Caco-2 (cell line): ENCODE data around the gene MGAT5B. TPM values are rescaled to one million over a fixed set of nuclear protein-coding genes. Genes with fewer than 3 reads are reported as not detected.

ENCODE experiments used
- BruUV-seq: library from RNA; stranded (reverse); fragments of 400-500 nt; replicated peaks from 2 replicates; lab custom pipeline; 2021; lab: Mats Ljungman, UMichigan
- CTCF ChIA-PET: fragments of 300-600 bp; sonication (Branson Sonifier 250); formaldehyde crosslinking; loops from one replicate; lab custom pipeline; 2022; ENCODE audit warnings: antibody characterized with exemption; lab: Charles Lee
- POLR2A ChIA-PET: fragments of 300-600 bp; sonication (Branson Sonifier 250); formaldehyde crosslinking; loops from one replicate; lab custom pipeline; 2022; ENCODE audit warnings: antibody characterized with exemption; lab: Charles Lee
- DNase-seq, 2 experiments: peaks; one replicate each; pipeline versions ENCODE4 v3.0.0 to v3.0.0-alpha.2; 2020 to 2022
- H3K27me3 ChIP-seq: replicated peaks from 2 replicates; pipeline ENCODE4 v1.6.0; 2011; ENCODE audit warnings: low read length; ENCODE audit not compliant: control insufficient read depth, insufficient read depth
- H3K36me3 ChIP-seq: 2 replicates; pipeline ENCODE4 v1.5.1; 2011; ENCODE audit warnings: low read length; ENCODE audit not compliant: control insufficient read depth, insufficient read depth
- H3K4me1 ChIP-seq: fragments of 250-450 bp; sonication (Bioruptor Pico); 2 replicates; pipeline ENCODE4 v1.5.1; 2020; ENCODE audit warnings: mild to moderate bottlenecking
- H3K4me3 ChIP-seq: 2 replicates; pipeline ENCODE4 v1.5.1; 2011; ENCODE audit warnings: low read depth, mild to moderate bottlenecking, control low read depth, low read length
- H3K9me3 ChIP-seq: fragments of 250-450 bp; sonication (Bioruptor Pico); 2 replicates; pipeline ENCODE4 v1.5.1; 2020; ENCODE audit warnings: mild to moderate bottlenecking, moderate library complexity
- H3K27ac Mint-ChIP-seq: one replicate; pipeline ENCODE4 v1.8.0; 2022; ENCODE audit warnings: mixed read lengths; ENCODE audit not compliant: unreplicated experiment
- H3K27me3 Mint-ChIP-seq: one replicate; pipeline ENCODE4 v1.8.0; 2022; ENCODE audit warnings: mixed read lengths; ENCODE audit not compliant: insufficient read depth, unreplicated experiment
- H3K36me3 Mint-ChIP-seq: one replicate; pipeline ENCODE4 v1.8.0; 2022; ENCODE audit warnings: mild to moderate bottlenecking, mixed read lengths; ENCODE audit not compliant: insufficient read depth, unreplicated experiment
- H3K4me1 Mint-ChIP-seq: one replicate; pipeline ENCODE4 v1.8.0; 2022; ENCODE audit warnings: low read depth, mixed read lengths; ENCODE audit not compliant: unreplicated experiment
- H3K4me3 Mint-ChIP-seq: one replicate; pipeline ENCODE4 v1.8.0; 2022; ENCODE audit warnings: mild to moderate bottlenecking, moderate library complexity, mixed read lengths; ENCODE audit not compliant: unreplicated experiment
- H3K9me3 Mint-ChIP-seq: one replicate; pipeline ENCODE4 v1.8.0; 2022; ENCODE audit warnings: mixed read lengths; ENCODE audit not compliant: unreplicated experiment
- CTCF ChIP-seq, 2 experiments: fragments of 200-600 bp in 1 of 2; IDR thresholded peaks; 1 replicate in 1 of 2; 2 replicates in 1 of 2; pipeline versions ENCODE4 v1.5.1 to v1.8.0; 2011 to 2022; ENCODE audit warnings: antibody characterized with exemption in 1 of 2, control low read depth in 1 of 2, inconsistent platforms in 1 of 2, low read depth in 1 of 2, low read length in 1 of 2, mild to moderate bottlenecking in 1 of 2, moderate library complexity in 1 of 2; ENCODE audit not compliant: insufficient read depth in 1 of 2, severe bottlenecking in 1 of 2, unreplicated experiment in 1 of 2
- intact Hi-C: fragments of 100-400 bp; cut with micrococcal nuclease; formaldehyde crosslinking; loops from one replicate; pipeline ENCODE4 v1.10.0; 2022; ENCODE audit not compliant: unreplicated experiment
- total RNA-seq: library from RNA; stranded (reverse); gene quantifications from 2 replicates; pipeline ENCODE4 v1.2.3, GENCODE V29; 2022

The MGAT5B gene
- total RNA-seq, 1 experiment from 2014 or later, result 9.1 TPM

- H3K4me1 ChIP-seq, result 0 out of 2 replicates have a peak, but pooled peaks cover 2% of the 10 kb centered on the region
- no peaks in the 10 kb centered on the region for H3K4me1 Mint-ChIP-seq
- CTCF ChIA-PET, result no interaction called here
- no peak for TF ChIP-seq CTCF (IDR thresholded peaks at IDR 0.05; ENCODE audit: insufficient read depth in 1 of 2, low read depth in 1 of 2, low read length in 1 of 2, severe bottlenecking in 1 of 2, unreplicated experiment in 1 of 2)
- H3K27ac Mint-ChIP-seq, result no peak overlapping the region
- no TSS peak for BruUV-seq
- intact Hi-C loops, result no loop called here
- H3K4me3 Mint-ChIP-seq, result no peak overlapping the region
- POLR2A ChIA-PET, result no interaction called here
- H3K27me3 Mint-ChIP-seq, result no peaks in the 10 kb centered on the region
- H3K36me3 Mint-ChIP-seq, result peaks cover 11% of the 10 kb centered on the region
- no peaks in the 10 kb centered on the region for H3K27me3 ChIP-seq
- DNase-seq, result no peak
- H3K36me3 ChIP-seq, result no peaks in the 10 kb centered on the region
- no peak overlapping the region for H3K4me3 ChIP-seq
- H3K9me3 ChIP-seq, result peaks cover 8% of the 10 kb centered on the region
- H3K9me3 Mint-ChIP-seq, result peaks cover 7% of the 10 kb centered on the region
These were observed 5.7 kb downstream of the MGAT5B start for GRCh38 chr17:76873856-76874255.

- Mint-ChIP-seq H3K4me3 (no peak overlapping the region), H3K27ac (no peak overlapping the region), H3K9me3 (peaks cover 7% of the 10 kb centered on the region), H3K4me1 (no peaks in the 10 kb centered on the region), H3K36me3 (peaks cover 11% of the 10 kb centered on the region), H3K27me3 (no peaks in the 10 kb centered on the region)
- H3K27me3 ChIP-seq, result no peaks in the 10 kb centered on the region
- CTCF ChIA-PET, result interaction anchor here (0.7 to 0.9 kb wide), 2 partner anchors 9 to 179 kb away, joined by 3 to 4 read pairs; partner anchors contain the start of gene MGAT5B
- H3K36me3 ChIP-seq, result no peaks in the 10 kb centered on the region
- no peak overlapping the region for H3K4me3 ChIP-seq
- H3K9me3 ChIP-seq, result peaks cover 8% of the 10 kb centered on the region
- POLR2A ChIA-PET, result interaction anchor here (0.6 kb wide), 1 partner anchor 61 kb away, joined by 4 read pairs; no protein-coding TSS in a partner anchor
- H3K4me1 ChIP-seq, result no peaks in the 10 kb centered on the region
- TF ChIP-seq CTCF (IDR thresholded peaks at IDR 0.05; ENCODE audit: insufficient read depth in 1 of 2, low read depth in 1 of 2, low read length in 1 of 2, severe bottlenecking in 1 of 2, unreplicated experiment in 1 of 2), result no peak
- intact Hi-C loops, result no loop called here
- DNase-seq, result no peak
- no TSS peak for BruUV-seq
These were observed 9.2 kb downstream of the MGAT5B start for GRCh38 chr17:76877437-76877836.

GRCh38 chr17:76878568-76878967 is 10.4 kb downstream of the MGAT5B start:
- Histone ChIP-seq H3K36me3 (no peaks in the 10 kb centered on the region), H3K27me3 (no peaks in the 10 kb centered on the region), H3K4me1 (no peaks in the 10 kb centered on the region), H3K4me3 (no peak overlapping the region), H3K9me3 (peaks cover 8% of the 10 kb centered on the region)
- H3K4me1 Mint-ChIP-seq, result no peaks in the 10 kb centered on the region
- no peak overlapping the region for H3K4me3 Mint-ChIP-seq
- BruUV-seq, result no TSS peak
- no peak for TF ChIP-seq CTCF (IDR thresholded peaks at IDR 0.05; ENCODE audit: insufficient read depth in 1 of 2, low read depth in 1 of 2, low read length in 1 of 2, severe bottlenecking in 1 of 2, unreplicated experiment in 1 of 2)
- H3K36me3 Mint-ChIP-seq, result peaks cover 11% of the 10 kb centered on the region
- no peak for DNase-seq
- H3K9me3 Mint-ChIP-seq, result peaks cover 7% of the 10 kb centered on the region
- H3K27me3 Mint-ChIP-seq, result no peaks in the 10 kb centered on the region
- H3K27ac Mint-ChIP-seq, result no peak overlapping the region
- intact Hi-C loops, result no loop called here
- POLR2A ChIA-PET, result no interaction called here
- CTCF ChIA-PET, result interaction anchor here (0.9 kb wide), 1 partner anchor 178 kb away, joined by 3 read pairs; no protein-coding TSS in a partner anchor
